Central memory CD8-positive, alpha-beta T cell (primary cell): ENCODE results near the gene RUBCN.
"Not testable (repeated sequence)": the region's sequence is repeated elsewhere in the genome, so short reads cannot be mapped to it uniquely, and the experiment has no call there.

Experiments used
- ATAC-seq: fragments of 150-1000 bp; cut with Tn5 transposase; replicated peaks from 2 replicates; pipeline ENCODE4 v1.10.0; 2022; ENCODE audit warnings: mild to moderate bottlenecking, moderate FRiP score, moderate number of reproducible peaks; ENCODE audit not compliant: poor library complexity, severe bottlenecking; ENCODE audit errors: extremely low read depth
- DNase-seq, 2 donors: peaks; one replicate each; pipeline ENCODE4 v3.0.0; 2021; ENCODE audit warnings: low spot score in 2 of 2
- H3K27ac Mint-ChIP-seq: one replicate; pipeline ENCODE4 v1.8.0; 2022; ENCODE audit warnings: low read depth, mild to moderate bottlenecking, moderate library complexity, mixed read lengths
- H3K27me3 Mint-ChIP-seq: one replicate; pipeline ENCODE4 v1.8.0; 2022; ENCODE audit warnings: mixed read lengths
- H3K36me3 Mint-ChIP-seq: one replicate; pipeline ENCODE4 v1.8.0; 2022; ENCODE audit warnings: mild to moderate bottlenecking, moderate library complexity, mixed read lengths; ENCODE audit not compliant: insufficient read depth
- H3K4me1 Mint-ChIP-seq: one replicate; pipeline ENCODE4 v1.8.0; 2022; ENCODE audit warnings: mixed read lengths
- H3K4me3 Mint-ChIP-seq: one replicate; pipeline ENCODE4 v1.8.0; 2022; ENCODE audit warnings: mild to moderate bottlenecking, moderate library complexity, mixed read lengths
- H3K9me3 Mint-ChIP-seq: one replicate; pipeline ENCODE4 v1.8.0; 2022; ENCODE audit warnings: mixed read lengths

RUBCN gene

GRCh38 chr3:197728487-197728886 lies 8.2 kb downstream of the RUBCN start:
- no peaks in the 10 kb centered on the region for H3K27me3 Mint-ChIP-seq
- no peak for DNase-seq
- no peaks in the 10 kb centered on the region for H3K9me3 Mint-ChIP-seq
- no peak for ATAC-seq
- peaks cover 4% of the 10 kb centered on the region for H3K36me3 Mint-ChIP-seq
- H3K27ac Mint-ChIP-seq = peak overlapping the region; percentile 8
- no peak overlapping the region for H3K4me3 Mint-ChIP-seq
- peaks cover 40% of the 10 kb centered on the region for H3K4me1 Mint-ChIP-seq

GRCh38 chr3:197727878-197728277 lies 8.8 kb downstream of the RUBCN start:
- ATAC-seq, H3K36me3 Mint-ChIP-seq, H3K4me3 Mint-ChIP-seq, H3K27me3 Mint-ChIP-seq, DNase-seq, H3K9me3 Mint-ChIP-seq: not testable (repeated sequence)
- Mint-ChIP-seq H3K27ac (peak overlapping the region; percentile 32), H3K4me1 (peaks cover 40% of the 10 kb centered on the region)

GRCh38 chr3:197722734-197723133 lies 14.0 kb downstream of the RUBCN start:
- Mint-ChIP-seq H3K27me3 (no peaks in the 10 kb centered on the region), H3K4me1 (peaks cover 15% of the 10 kb centered on the region), H3K4me3 (no peak overlapping the region), H3K36me3 (peaks cover 1% of the 10 kb centered on the region), H3K27ac (no peak overlapping the region), H3K9me3 (no peaks in the 10 kb centered on the region)
- DNase-seq (no peak), ATAC-seq (no peak)

GRCh38 chr3:197720694-197721093 lies 16.0 kb downstream of the RUBCN start:
- Mint-ChIP-seq H3K4me1 (peaks cover 8% of the 10 kb centered on the region), H3K36me3 (peaks cover 2% of the 10 kb centered on the region), H3K9me3 (no peaks in the 10 kb centered on the region), H3K27ac (no peak overlapping the region), H3K4me3 (no peak overlapping the region), H3K27me3 (no peaks in the 10 kb centered on the region)
- DNase-seq (no peak), ATAC-seq (no peak)

- no peak for DNase-seq
- no peak for ATAC-seq
- peaks cover 8% of the 10 kb centered on the region for H3K36me3 Mint-ChIP-seq
- peak overlapping the region; percentile 35 for H3K27ac Mint-ChIP-seq
- peaks cover 6% of the 10 kb centered on the region for H3K4me1 Mint-ChIP-seq
- H3K27me3 Mint-ChIP-seq = no peaks in the 10 kb centered on the region
- no peaks in the 10 kb centered on the region for H3K9me3 Mint-ChIP-seq
- no peak overlapping the region for H3K4me3 Mint-ChIP-seq
Observed at GRCh38 chr3:197718891-197719290, 17.8 kb downstream of the RUBCN start.

- H3K4me1 Mint-ChIP-seq = peaks cover 18% of the 10 kb centered on the region
- no peaks in the 10 kb centered on the region for H3K27me3 Mint-ChIP-seq
- peak overlapping the region; percentile 93 for H3K27ac Mint-ChIP-seq
- DNase-seq (no peak), ATAC-seq (no peak)
- peaks cover 20% of the 10 kb centered on the region for H3K36me3 Mint-ChIP-seq
- H3K9me3 Mint-ChIP-seq = no peaks in the 10 kb centered on the region
- H3K4me3 Mint-ChIP-seq = no peak overlapping the region
Observed at GRCh38 chr3:197714251-197714650, 22.5 kb downstream of the RUBCN start.

- Mint-ChIP-seq H3K4me3 (peak overlapping the region; percentile 74), H3K27me3 (no peaks in the 10 kb centered on the region), H3K9me3 (no peaks in the 10 kb centered on the region), H3K36me3 (peaks cover 20% of the 10 kb centered on the region), H3K4me1 (peaks cover 18% of the 10 kb centered on the region), H3K27ac (peak overlapping the region; percentile 93)
- DNase-seq = no peak
- no peak for ATAC-seq
Observed at GRCh38 chr3:197713477-197713822, 23.3 kb downstream of the RUBCN start.

- peak overlapping the region; percentile 93 for H3K27ac Mint-ChIP-seq
- DNase-seq (peak; percentile 62 to 83), ATAC-seq (peak; percentile 98)
- H3K4me1 Mint-ChIP-seq = peaks cover 18% of the 10 kb centered on the region
- H3K36me3 Mint-ChIP-seq = peaks cover 20% of the 10 kb centered on the region
- no peaks in the 10 kb centered on the region for H3K9me3 Mint-ChIP-seq
- H3K27me3 Mint-ChIP-seq = no peaks in the 10 kb centered on the region
- H3K4me3 Mint-ChIP-seq = peak overlapping the region; percentile 74
Observed at GRCh38 chr3:197711973-197712707, 24.6 kb downstream of the RUBCN start.

GRCh38 chr3:197710965-197711364 lies 25.7 kb downstream of the RUBCN start:
- not testable (repeated sequence) for H3K27me3 Mint-ChIP-seq, H3K4me3 Mint-ChIP-seq, ATAC-seq, H3K27ac Mint-ChIP-seq, DNase-seq, H3K9me3 Mint-ChIP-seq
- peaks cover 25% of the 10 kb centered on the region for H3K36me3 Mint-ChIP-seq
- peaks cover 26% of the 10 kb centered on the region for H3K4me1 Mint-ChIP-seq

- Mint-ChIP-seq H3K27ac (no peak overlapping the region), H3K4me1 (peaks cover 26% of the 10 kb centered on the region), H3K4me3 (no peak overlapping the region), H3K9me3 (no peaks in the 10 kb centered on the region), H3K36me3 (peaks cover 26% of the 10 kb centered on the region), H3K27me3 (no peaks in the 10 kb centered on the region)
- DNase-seq = no peak
- ATAC-seq = no peak
Observed at GRCh38 chr3:197709135-197709534, 27.6 kb downstream of the RUBCN start.

- H3K4me1 Mint-ChIP-seq = peaks cover 8% of the 10 kb centered on the region
- H3K9me3 Mint-ChIP-seq = no peaks in the 10 kb centered on the region
- H3K27ac Mint-ChIP-seq = peak overlapping the region; percentile 95
- ATAC-seq (peak; percentile 95), DNase-seq (no peak)
- no peaks in the 10 kb centered on the region for H3K27me3 Mint-ChIP-seq
- H3K4me3 Mint-ChIP-seq = peak overlapping the region; percentile 81
- H3K36me3 Mint-ChIP-seq = peaks cover 29% of the 10 kb centered on the region
Observed at GRCh38 chr3:197706658-197707057, 30.0 kb downstream of the RUBCN start.

- H3K4me1 Mint-ChIP-seq = peaks cover 8% of the 10 kb centered on the region
- H3K9me3 Mint-ChIP-seq = no peaks in the 10 kb centered on the region
- ATAC-seq (no peak), DNase-seq (no peak)
- no peaks in the 10 kb centered on the region for H3K27me3 Mint-ChIP-seq
- H3K27ac Mint-ChIP-seq = no peak overlapping the region
- H3K36me3 Mint-ChIP-seq = peaks cover 55% of the 10 kb centered on the region
- no peak overlapping the region for H3K4me3 Mint-ChIP-seq
Observed at GRCh38 chr3:197701841-197702240, 34.9 kb downstream of the RUBCN start.

- Mint-ChIP-seq H3K27ac (no peak overlapping the region), H3K36me3 (peaks cover 56% of the 10 kb centered on the region), H3K4me3 (no peak overlapping the region), H3K4me1 (peaks cover 7% of the 10 kb centered on the region), H3K27me3 (no peaks in the 10 kb centered on the region), H3K9me3 (no peaks in the 10 kb centered on the region)
- no peak for ATAC-seq
- DNase-seq = no peak
Observed at GRCh38 chr3:197700095-197700494, 36.6 kb downstream of the RUBCN start.
